HG02623 (cell line): ENCODE results near the gene PSG6.
"Not testable (repeated sequence)": the region's sequence is repeated elsewhere in the genome, so short reads cannot be mapped to it uniquely, and the experiment has no call there.

ENCODE experiments used
- ATAC-seq: cut with Tn5 transposase; IDR thresholded peaks from one replicate; pipeline ENCODE4 v1.9.1; 2021; ENCODE audit warnings: moderate library complexity; ENCODE audit not compliant: unreplicated experiment

PSG6 gene

GRCh38 chr19:42853231-42853630 is 64.5 kb downstream of the PSG6 start:
- not testable (repeated sequence) for ATAC-seq

- ATAC-seq, result not testable (repeated sequence)
Observed at GRCh38 chr19:42852821-42853220, 64.9 kb downstream of the PSG6 start.
